Stimulated activated CD4-positive, alpha-beta T cell treated with anti-CD3 and anti-CD28 coated beads, Interleukin-12 subunit alpha, Interleukin-12 subunit beta, amount 100 ng/mL, for 24 hours (primary cell): ENCODE measurements around the gene SERGEF.
A peak's percentile ranks its signal among the peaks of the same experiment; 100 is the strongest.

Experiments
- DNase-seq, 2 experiments: peaks; one replicate each; pipeline ENCODE4 v3.0.0-alpha.2; 2020; ENCODE audit warnings: low read depth in 2 of 2

Gene SERGEF

GRCh38 chr11:18012906-18013781 lies at the start of gene SERGEF:
SERGEF (minus strand) TSS chr11:18013047; CDS start chr11:18013010, 37 bp downstream.
- DNase-seq = peak; percentile 85 to 95

- DNase-seq = no peak
Observed at GRCh38 chr11:18061351-18061750, 48.5 kb upstream of the SERGEF start.

- no peak for DNase-seq
Observed at GRCh38 chr11:18056561-18057181, 43.8 kb upstream of the SERGEF start.

- no peak for DNase-seq
Observed at GRCh38 chr11:18054511-18055103, 41.8 kb upstream of the SERGEF start.

- no peak for DNase-seq
Observed at GRCh38 chr11:18050848-18051247, 38.0 kb upstream of the SERGEF start.

- DNase-seq = no peak
Observed at GRCh38 chr11:18046116-18046777, 33.4 kb upstream of the SERGEF start, which contains the start of gene TPH1. TPH1 (minus strand) TSS chr11:18046269; CDS start chr11:18040762, 5,507 bp downstream.

GRCh38 chr11:18036456-18036855 lies 23.6 kb upstream of the SERGEF start:
- no peak for DNase-seq

GRCh38 chr11:18027475-18027874 lies 14.6 kb upstream of the SERGEF start:
- DNase-seq = no peak

- no peak for DNase-seq
Observed at GRCh38 chr11:18022419-18022818, 9.6 kb upstream of the SERGEF start.

- no peak for DNase-seq
Observed at GRCh38 chr11:18019650-18020049, 6.8 kb upstream of the SERGEF start.

GRCh38 chr11:18016789-18017188 lies 3.9 kb upstream of the SERGEF start:
- no peak for DNase-seq

GRCh38 chr11:18014876-18015275 lies 2.0 kb upstream of the SERGEF start:
- DNase-seq = no peak

GRCh38 chr11:18013790-18014507 lies 1.1 kb upstream of the SERGEF start:
- no peak for DNase-seq

GRCh38 chr11:18012122-18012905 lies 533 bp downstream of the SERGEF start:
- DNase-seq = peak in 1 of 2 experiments; percentile 19

GRCh38 chr11:18011633-18012032 lies 1.2 kb downstream of the SERGEF start:
- no peak for DNase-seq

- no peak for DNase-seq
Observed at GRCh38 chr11:18010977-18011586, 1.8 kb downstream of the SERGEF start.

GRCh38 chr11:18010121-18010670 lies 2.7 kb downstream of the SERGEF start:
- no peak for DNase-seq

GRCh38 chr11:18005376-18006129 lies 7.3 kb downstream of the SERGEF start:
- DNase-seq = no peak

GRCh38 chr11:18001191-18001590 lies 11.7 kb downstream of the SERGEF start:
- DNase-seq = no peak
